Keratinocyte (primary cell): ENCODE measurements around the gene HEYL. TPM values are rescaled to one million over a fixed set of nuclear protein-coding genes. Genes with fewer than 3 reads are reported as not detected.

Experiments used
- DNase-seq: peaks from one replicate; pipeline ENCODE4 v3.0.0-alpha.2; 2011; ENCODE audit warnings: low read depth, missing footprints, low spot score
- FAIRE-seq: peaks from 2 replicates; lab custom pipeline; 2011; peaks lifted over from hg19 to GRCh38; lab: Jason Lieb, UNC
- H2AFZ ChIP-seq: 2 replicates; pipeline ENCODE4 v1.6.0; 2012; ENCODE audit warnings: low read length, control low read depth, inconsistent platforms; ENCODE audit not compliant: control insufficient read depth
- H3K27ac ChIP-seq: 2 replicates; pipeline ENCODE4 v1.5.1; 2011; ENCODE audit warnings: low read length; ENCODE audit not compliant: control insufficient read depth, insufficient read depth
- H3K27me3 ChIP-seq: 3 replicates; pipeline ENCODE4 v1.6.0; 2011; ENCODE audit warnings: low read length; ENCODE audit not compliant: control insufficient read depth, insufficient read depth; ENCODE audit errors: extremely low read depth
- H3K36me3 ChIP-seq, 2 experiments: 2 replicates in 1 of 2; 3 replicates in 1 of 2; pipeline ENCODE4 v1.5.1; 2011; ENCODE audit warnings: low read length in 2 of 2, mild to moderate bottlenecking in 1 of 2; ENCODE audit not compliant: control insufficient read depth in 2 of 2, insufficient read depth in 2 of 2; ENCODE audit errors: extremely low read depth in 1 of 2
- H3K4me1 ChIP-seq: 3 replicates; pipeline ENCODE4 v1.5.1; 2011; ENCODE audit warnings: low read length; ENCODE audit not compliant: control insufficient read depth, insufficient read depth; ENCODE audit errors: extremely low read depth
- H3K4me2 ChIP-seq: 3 replicates; pipeline ENCODE4 v1.6.0; 2011; ENCODE audit warnings: low read depth, low read length; ENCODE audit not compliant: control insufficient read depth, insufficient read depth; ENCODE audit errors: extremely low read depth
- H3K4me3 ChIP-seq, 3 experiments: fragments of 200-600 bp in 1 of 3; sonication (generic) in 1 of 3; 2 replicates in 2 of 3; 3 replicates in 1 of 3; pipeline ENCODE4 v1.5.1; 2011 to 2016; ENCODE audit warnings: low read length in 3 of 3, mild to moderate bottlenecking in 3 of 3, control low read depth in 2 of 3, inconsistent platforms in 1 of 3, low read depth in 1 of 3, mixed read lengths in 1 of 3, mixed run types in 1 of 3, moderate library complexity in 1 of 3; ENCODE audit not compliant: control insufficient read depth in 2 of 3, insufficient read depth in 2 of 3; ENCODE audit errors: extremely low read depth in 1 of 3
- H3K79me2 ChIP-seq: 2 replicates; pipeline ENCODE4 v1.6.0; 2012; ENCODE audit warnings: low read length; ENCODE audit not compliant: control insufficient read depth, insufficient read depth
- H3K9ac ChIP-seq: 3 replicates; pipeline ENCODE4 v1.6.0; 2011; ENCODE audit warnings: low read length; ENCODE audit not compliant: control insufficient read depth, insufficient read depth; ENCODE audit errors: extremely low read depth
- H3K9me1 ChIP-seq: 3 replicates; pipeline ENCODE4 v1.6.0; 2011; ENCODE audit warnings: low read length; ENCODE audit not compliant: control insufficient read depth, insufficient read depth; ENCODE audit errors: extremely low read depth
- H3K9me3 ChIP-seq: 2 replicates; pipeline ENCODE4 v1.5.1; 2012; ENCODE audit warnings: low read depth, low read length; ENCODE audit not compliant: control insufficient read depth
- H4K20me1 ChIP-seq: 3 replicates; pipeline ENCODE4 v1.6.0; 2011; ENCODE audit warnings: low read length; ENCODE audit not compliant: control insufficient read depth, insufficient read depth; ENCODE audit errors: extremely low read depth
- CTCF ChIP-seq, 3 experiments: IDR thresholded peaks in 1 of 3; conservative IDR thresholded peaks in 1 of 3; optimal IDR thresholded peaks in 1 of 3; 2 replicates in 2 of 3; 3 replicates in 1 of 3; pipeline versions ENCODE3 to v1.5.1; 2011; ENCODE audit warnings: low read length in 3 of 3, mild to moderate bottlenecking in 3 of 3, moderate library complexity in 2 of 3, control low read depth in 1 of 3, inconsistent platforms in 1 of 3; ENCODE audit not compliant: insufficient read depth in 2 of 3; ENCODE audit errors: extremely low read depth in 1 of 3
- EZH2 ChIP-seq: IDR thresholded peaks from one replicate; pipeline ENCODE4 v1.6.1; 2012; ENCODE audit warnings: inconsistent platforms, mild to moderate bottlenecking, low read length, moderate library complexity
- dilution Hi-C: fragments of 300-500 bp; cut with MboI; formaldehyde crosslinking; loops from one replicate; pipeline ENCODE4 v1.7.0; 2020; ENCODE audit warnings: low sequenced_read_pairs; ENCODE audit not compliant: extremely low pct_ligation_motif_present
- polyA plus RNA-seq, 5 experiments: library from polyadenylated mRNA; depleted of rRNA in 3 of 5; stranded (reverse) in 3 of 5; stranded (forward) in 1 of 5; unstranded in 1 of 5; fragments of >200 nt; gene quantifications; 1 replicate in 1 of 5; 2 replicates in 3 of 5; 3 replicates in 1 of 5; pipeline versions ENCODE4 v1.2.1 to v1.2.3, GENCODE V29; 2011 to 2012; ENCODE audit warnings: missing spikeins in 2 of 5, low read depth in 1 of 5, low replicate concordance in 1 of 5

Gene HEYL
- polyA plus RNA-seq, 1 donor (not counting 4 experiments of a cell fraction or from before 2014, with no cell fraction given), result not detected

GRCh38 chr1:39677645-39678044 lies 38.2 kb upstream of the HEYL start:
- Histone ChIP-seq H3K79me2 (no peaks in the 10 kb centered on the region), H3K9me3 (no peaks in the 10 kb centered on the region), H3K27me3 (peaks cover 41% of the 10 kb centered on the region), H4K20me1 (peaks cover 2% of the 10 kb centered on the region), H3K4me2 (no peak overlapping the region), H3K4me1 (no peaks in the 10 kb centered on the region), H3K4me3 (no peak overlapping the region), H3K27ac (no peak overlapping the region), H3K9ac (no peak overlapping the region), H3K36me3 (no peaks in the 10 kb centered on the region), H2AFZ (no peak overlapping the region), H3K9me1 (no peaks in the 10 kb centered on the region)
- dilution Hi-C loops, result no loop called here
- TF ChIP-seq EZH2 (no peak), CTCF (optimal IDR thresholded peaks at IDR 0.05 in 1 of 3, IDR thresholded peaks at IDR 0.05 in 1 of 3, conservative IDR thresholded peaks at IDR 0.05 in 1 of 3; ENCODE audit: extremely low read depth in 1 of 3, insufficient read depth in 2 of 3, low read length in 3 of 3) (no peak)
- no peak for FAIRE-seq
- DNase-seq, result no peak

- Histone ChIP-seq H3K9ac (no peak overlapping the region), H3K4me3 (no peak overlapping the region), H3K36me3 (no peaks in the 10 kb centered on the region), H3K9me3 (no peaks in the 10 kb centered on the region), H4K20me1 (peaks cover 2% of the 10 kb centered on the region), H3K27me3 (peaks cover 41% of the 10 kb centered on the region), H3K9me1 (no peaks in the 10 kb centered on the region), H3K4me1 (no peaks in the 10 kb centered on the region), H2AFZ (no peak overlapping the region), H3K79me2 (no peaks in the 10 kb centered on the region), H3K27ac (no peak overlapping the region), H3K4me2 (no peak overlapping the region)
- no peak for TF ChIP-seq EZH2
- TF ChIP-seq CTCF (optimal IDR thresholded peaks at IDR 0.05 in 1 of 3, IDR thresholded peaks at IDR 0.05 in 1 of 3, conservative IDR thresholded peaks at IDR 0.05 in 1 of 3; ENCODE audit: extremely low read depth in 1 of 3, insufficient read depth in 2 of 3, low read length in 3 of 3), result no peak
- DNase-seq (no peak), FAIRE-seq (no peak)
- dilution Hi-C loops, result no loop called here
Measured at GRCh38 chr1:39676948-39677548, 37.6 kb upstream of the HEYL start.
